ENCODE measurements around the gene SEMA6B. TPM values are rescaled to one million over a fixed set of nuclear protein-coding genes. Genes with fewer than 3 reads are reported as not detected.
"Not testable (repeated sequence)": the region's sequence is repeated elsewhere in the genome, so short reads cannot be mapped to it uniquely, and the experiment has no call there.

Gene SEMA6B
- total RNA-seq, 2 experiments from 2014 or later: not detected

GRCh38 chr19:4550479-4551050 is 8.9 kb downstream of the SEMA6B start:
- no peaks in the 10 kb centered on the region for H3K4me1 Mint-ChIP-seq (ENCODE audit: low read depth)
- ChIA-PET CTCF (no interaction called here), POLR2A (no interaction called here)
- H3K27ac Mint-ChIP-seq: no peak overlapping the region
- no peaks in the 10 kb centered on the region for H3K27me3 Mint-ChIP-seq (ENCODE audit: low read depth)
- H3K36me3 Mint-ChIP-seq (ENCODE audit: low read depth): no peaks in the 10 kb centered on the region
- H3K4me3 Mint-ChIP-seq: no peak overlapping the region
- no peaks in the 10 kb centered on the region for H3K9me3 Mint-ChIP-seq (ENCODE audit: insufficient read depth)
- ATAC-seq (no peak), DNase-seq (no peak)

GRCh38 chr19:4550018-4550417 is 9.5 kb downstream of the SEMA6B start:
- CTCF ChIA-PET: no interaction called here
- no peaks in the 10 kb centered on the region for H3K36me3 Mint-ChIP-seq (ENCODE audit: low read depth)
- POLR2A ChIA-PET: no interaction called here
- no peaks in the 10 kb centered on the region for H3K27me3 Mint-ChIP-seq (ENCODE audit: low read depth)
- no peak overlapping the region for H3K27ac Mint-ChIP-seq
- DNase-seq (no peak), ATAC-seq (no peak)
- no peaks in the 10 kb centered on the region for H3K4me1 Mint-ChIP-seq (ENCODE audit: low read depth)
- H3K4me3 Mint-ChIP-seq: no peak overlapping the region
- H3K9me3 Mint-ChIP-seq (ENCODE audit: insufficient read depth): no peaks in the 10 kb centered on the region

DNA sequence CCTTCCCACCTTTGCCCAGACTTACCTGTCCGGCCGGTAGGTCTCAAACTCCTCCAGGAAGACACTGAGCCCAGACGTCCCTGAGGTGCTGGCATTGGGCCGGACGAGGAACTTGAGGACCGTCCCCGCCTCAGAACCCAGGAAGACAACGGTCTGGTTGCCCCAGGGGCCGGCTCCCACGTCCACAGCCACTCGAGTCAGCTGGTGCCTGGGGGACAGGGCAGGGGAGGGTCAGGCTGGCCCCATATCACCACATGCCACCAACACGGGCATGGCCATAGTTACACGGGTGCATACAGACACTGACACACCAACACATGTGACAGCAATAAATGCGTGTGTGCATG is 11.3 kb downstream of the SEMA6B start:
- Mint-ChIP-seq H3K27ac (no peak overlapping the region), H3K27me3 (ENCODE audit: low read depth) (no peaks in the 10 kb centered on the region), H3K4me1 (ENCODE audit: low read depth) (no peaks in the 10 kb centered on the region), H3K9me3 (ENCODE audit: insufficient read depth) (no peaks in the 10 kb centered on the region), H3K36me3 (ENCODE audit: low read depth) (no peaks in the 10 kb centered on the region), H3K4me3 (no peak overlapping the region)
- ChIA-PET CTCF (interaction anchor here (1.2 to 1.4 kb wide), 2 partner anchors 25 to 76 kb away, joined by 3 to 4 read pairs; partner anchors contain the start of gene HDGFL2), POLR2A (no interaction called here)
- DNase-seq: no peak
- ATAC-seq: no peak

DNA sequence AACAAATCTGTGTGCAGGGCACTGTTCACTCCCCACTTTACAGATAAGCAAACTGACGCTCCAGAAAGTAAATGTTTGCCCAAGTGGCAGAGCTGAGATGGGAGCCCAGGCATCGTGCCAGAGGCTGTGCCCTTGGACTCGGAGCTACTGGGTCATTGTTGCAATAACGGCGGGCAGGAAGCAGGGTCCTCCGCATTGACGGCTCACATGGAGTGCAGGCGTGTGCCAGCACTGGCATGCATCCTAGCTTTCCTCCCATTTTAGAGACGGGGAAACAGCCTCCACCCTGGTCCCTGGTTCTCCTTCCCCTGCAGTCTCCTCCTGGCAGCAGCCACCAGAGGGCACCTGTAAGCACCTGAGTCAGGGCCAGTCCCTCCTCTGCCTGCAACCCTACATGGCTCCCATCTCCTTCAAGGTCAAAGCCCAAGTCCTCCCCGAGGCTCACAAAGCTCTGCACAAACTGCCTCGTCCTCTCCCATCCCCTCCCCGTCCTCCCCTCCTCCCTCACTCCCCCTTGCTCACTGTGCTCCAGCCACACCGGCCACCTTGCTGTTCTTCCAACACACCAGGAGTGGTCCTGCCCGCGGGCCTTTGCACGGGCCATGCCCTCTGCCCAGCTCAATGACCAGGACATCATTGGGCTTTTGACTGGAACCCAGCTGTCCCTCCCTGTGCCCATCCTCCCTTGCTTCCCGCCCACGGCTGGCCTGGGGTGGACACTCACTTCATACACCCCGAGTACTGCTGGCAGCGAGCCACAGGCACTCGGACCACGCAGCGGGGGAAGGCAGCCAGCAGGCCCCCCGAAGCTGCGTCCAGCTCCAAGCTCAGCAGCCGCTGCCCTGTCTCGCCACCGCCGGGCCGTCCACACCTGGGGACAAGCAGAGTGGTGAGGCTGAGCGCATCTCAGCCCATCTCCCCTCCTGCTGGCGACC is 11.9 kb downstream of the SEMA6B start:
- ATAC-seq: no peak
- no peaks in the 10 kb centered on the region for H3K36me3 Mint-ChIP-seq (ENCODE audit: low read depth)
- H3K4me1 Mint-ChIP-seq (ENCODE audit: low read depth): no peaks in the 10 kb centered on the region
- no peak overlapping the region for H3K4me3 Mint-ChIP-seq
- ChIA-PET POLR2A (interaction anchor here (1.0 kb wide), 1 partner anchor 22 kb away, joined by 3 read pairs; no protein-coding TSS in a partner anchor), CTCF (interaction anchor here (0.9 to 1.3 kb wide), 4 partner anchors 21 to 87 kb away, joined by 3 to 4 read pairs (median 3); partner anchors contain the start of gene HDGFL2)
- H3K27me3 Mint-ChIP-seq (ENCODE audit: low read depth): no peaks in the 10 kb centered on the region
- DNase-seq: peak; percentile 38
- H3K27ac Mint-ChIP-seq: no peak overlapping the region
- H3K9me3 Mint-ChIP-seq (ENCODE audit: insufficient read depth): no peaks in the 10 kb centered on the region

DNA sequence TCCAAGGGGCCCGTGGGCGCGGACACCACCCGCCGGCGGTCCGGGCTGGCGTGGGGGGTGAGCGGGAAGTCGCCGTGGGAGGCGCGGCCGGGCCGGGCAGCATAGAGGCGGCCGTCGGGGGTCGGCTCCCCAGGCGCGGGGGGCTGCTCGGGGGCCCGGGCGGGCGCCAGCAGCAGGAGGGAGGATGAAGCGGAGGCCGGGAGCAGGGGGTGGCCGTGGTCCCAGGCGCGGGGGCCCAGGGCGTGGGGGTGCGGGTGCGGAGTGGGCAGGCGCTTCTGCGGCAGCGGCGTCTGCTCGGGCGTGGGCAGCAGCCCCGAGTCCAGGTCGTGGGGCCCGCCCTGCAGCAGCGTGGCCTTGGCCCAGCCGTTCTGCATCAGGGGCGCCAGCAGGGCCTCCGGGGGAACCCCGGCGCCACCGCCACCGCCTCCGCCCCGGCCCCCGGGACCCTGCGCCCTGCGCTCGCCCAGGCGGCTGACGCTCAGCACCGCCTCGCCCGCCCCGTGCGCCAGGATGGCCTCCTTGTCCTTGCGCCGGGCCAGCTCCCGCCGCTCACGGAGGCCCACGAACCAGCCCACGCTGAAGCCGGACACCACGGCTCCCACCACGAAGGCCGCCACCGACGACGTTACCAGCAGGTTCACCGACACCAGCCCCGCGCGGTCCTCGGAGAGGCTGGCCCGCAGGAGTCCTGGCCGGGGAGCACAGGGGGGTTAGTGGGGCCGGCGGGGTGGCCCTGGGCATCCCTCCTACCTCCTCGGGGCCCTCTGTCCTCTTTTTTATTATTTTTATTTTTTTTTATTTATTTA is 15.4 kb downstream of the SEMA6B start:
- Mint-ChIP-seq H3K9me3 (ENCODE audit: insufficient read depth) (peaks cover 3% of the 10 kb centered on the region), H3K27ac (no peak overlapping the region), H3K36me3 (ENCODE audit: low read depth) (peaks cover 2% of the 10 kb centered on the region), H3K4me3 (no peak overlapping the region), H3K4me1 (ENCODE audit: low read depth) (peaks cover 7% of the 10 kb centered on the region), H3K27me3 (ENCODE audit: low read depth) (no peaks in the 10 kb centered on the region)
- DNase-seq (no peak), ATAC-seq (no peak)
- ChIA-PET POLR2A (interaction anchor here (0.7 kb wide), 2 partner anchors 639 to 1361 kb away, joined by 3 read pairs; no protein-coding TSS in a partner anchor), CTCF (no interaction called here)

DNA sequence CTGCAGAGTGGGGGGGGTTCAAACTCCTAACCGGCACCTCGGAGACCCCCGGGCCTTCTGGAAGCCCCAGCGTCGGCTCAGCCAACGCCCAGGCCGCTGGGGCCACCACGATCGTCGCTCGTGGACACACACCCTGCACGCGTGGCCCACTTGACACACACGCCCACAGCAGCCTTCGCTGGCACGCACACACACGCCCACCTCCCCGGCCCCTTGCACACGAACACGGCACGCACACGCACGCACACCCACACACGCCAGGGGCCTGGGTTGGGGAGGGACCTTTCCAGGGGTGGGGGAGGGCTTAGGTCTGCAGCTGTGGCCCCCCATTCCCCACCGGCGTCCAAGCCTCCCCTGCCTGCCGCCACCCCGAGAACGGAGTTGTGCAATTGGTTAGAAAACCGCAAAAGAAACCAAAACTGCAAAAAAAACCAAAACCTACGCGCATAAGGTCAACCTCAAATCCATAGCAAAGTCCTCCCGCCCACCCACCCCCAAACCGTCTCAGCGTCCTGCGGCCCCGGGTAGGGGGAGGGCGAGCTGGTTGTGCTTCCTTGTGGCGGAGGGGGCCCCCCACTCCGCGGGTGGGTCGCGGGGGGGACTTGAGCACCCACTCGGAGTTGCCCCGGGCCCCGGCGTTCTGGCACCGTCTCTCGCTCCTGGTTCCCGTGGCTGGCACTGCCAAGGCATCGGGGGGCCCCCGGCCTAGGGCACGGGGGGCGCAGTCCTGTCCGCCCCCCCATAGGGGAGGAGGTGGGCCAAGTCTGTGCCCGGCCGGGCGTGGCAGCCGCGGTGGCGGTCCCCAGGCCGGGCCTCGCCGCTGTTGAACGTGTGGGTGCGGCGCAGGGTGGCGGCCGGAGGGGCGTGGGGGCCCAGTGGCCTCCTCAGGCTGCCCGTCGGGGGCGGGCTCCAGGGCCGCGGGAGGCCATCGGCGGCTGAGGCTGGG is 16.3 kb downstream of the SEMA6B start:
- H3K4me3 Mint-ChIP-seq: no peak overlapping the region
- H3K4me1 Mint-ChIP-seq (ENCODE audit: low read depth): peaks cover 7% of the 10 kb centered on the region
- peaks cover 3% of the 10 kb centered on the region for H3K9me3 Mint-ChIP-seq (ENCODE audit: insufficient read depth)
- ChIA-PET POLR2A (no interaction called here), CTCF (no interaction called here)
- no peak overlapping the region for H3K27ac Mint-ChIP-seq
- no peaks in the 10 kb centered on the region for H3K27me3 Mint-ChIP-seq (ENCODE audit: low read depth)
- peaks cover 2% of the 10 kb centered on the region for H3K36me3 Mint-ChIP-seq (ENCODE audit: low read depth)
- DNase-seq (no peak), ATAC-seq (no peak)

DNA sequence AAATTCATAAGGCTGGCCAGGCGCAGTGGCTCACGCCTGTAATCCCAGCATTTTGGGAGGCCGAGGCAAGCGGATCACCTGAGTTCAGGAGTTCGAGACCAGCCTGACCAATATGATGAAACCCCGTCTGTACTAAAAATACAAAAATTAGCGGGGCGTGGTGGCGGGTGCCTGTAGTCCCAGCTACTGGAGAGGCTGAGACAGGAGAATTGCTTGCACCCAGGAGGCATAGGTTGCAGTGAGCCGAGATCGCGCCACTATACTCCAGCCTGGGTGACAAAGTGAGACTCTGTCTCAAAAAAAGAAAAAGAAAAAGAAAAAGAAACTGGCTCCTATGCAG is 17.7 kb downstream of the SEMA6B start:
- DNase-seq; H3K27ac Mint-ChIP-seq; H3K4me3 Mint-ChIP-seq; H3K36me3 Mint-ChIP-seq (ENCODE audit: low read depth); H3K4me1 Mint-ChIP-seq (ENCODE audit: low read depth); H3K27me3 Mint-ChIP-seq (ENCODE audit: low read depth); H3K9me3 Mint-ChIP-seq (ENCODE audit: insufficient read depth); ATAC-seq: not testable (repeated sequence)
- ChIA-PET POLR2A (interaction anchor here (0.6 kb wide), 1 partner anchor 1044 kb away, joined by 3 read pairs; no protein-coding TSS in a partner anchor), CTCF (interaction anchor here (4.0 kb wide), 1 partner anchor 18 kb away, joined by 23 read pairs; no protein-coding TSS in a partner anchor)

GRCh38 chr19:4541114-4541805 is 18.2 kb downstream of the SEMA6B start:
- DNase-seq (no peak), ATAC-seq (no peak)
- ChIA-PET CTCF (interaction anchor here (1.2 to 4.0 kb wide), 2 partner anchors 17 to 92 kb away, joined by 3 to 23 read pairs; no protein-coding TSS in a partner anchor), POLR2A (no interaction called here)
- Mint-ChIP-seq H3K27me3 (ENCODE audit: low read depth) (no peaks in the 10 kb centered on the region), H3K27ac (no peak overlapping the region), H3K9me3 (ENCODE audit: insufficient read depth) (peaks cover 3% of the 10 kb centered on the region), H3K36me3 (ENCODE audit: low read depth) (peaks cover 2% of the 10 kb centered on the region), H3K4me1 (ENCODE audit: low read depth) (peaks cover 7% of the 10 kb centered on the region), H3K4me3 (no peak overlapping the region)

DNA sequence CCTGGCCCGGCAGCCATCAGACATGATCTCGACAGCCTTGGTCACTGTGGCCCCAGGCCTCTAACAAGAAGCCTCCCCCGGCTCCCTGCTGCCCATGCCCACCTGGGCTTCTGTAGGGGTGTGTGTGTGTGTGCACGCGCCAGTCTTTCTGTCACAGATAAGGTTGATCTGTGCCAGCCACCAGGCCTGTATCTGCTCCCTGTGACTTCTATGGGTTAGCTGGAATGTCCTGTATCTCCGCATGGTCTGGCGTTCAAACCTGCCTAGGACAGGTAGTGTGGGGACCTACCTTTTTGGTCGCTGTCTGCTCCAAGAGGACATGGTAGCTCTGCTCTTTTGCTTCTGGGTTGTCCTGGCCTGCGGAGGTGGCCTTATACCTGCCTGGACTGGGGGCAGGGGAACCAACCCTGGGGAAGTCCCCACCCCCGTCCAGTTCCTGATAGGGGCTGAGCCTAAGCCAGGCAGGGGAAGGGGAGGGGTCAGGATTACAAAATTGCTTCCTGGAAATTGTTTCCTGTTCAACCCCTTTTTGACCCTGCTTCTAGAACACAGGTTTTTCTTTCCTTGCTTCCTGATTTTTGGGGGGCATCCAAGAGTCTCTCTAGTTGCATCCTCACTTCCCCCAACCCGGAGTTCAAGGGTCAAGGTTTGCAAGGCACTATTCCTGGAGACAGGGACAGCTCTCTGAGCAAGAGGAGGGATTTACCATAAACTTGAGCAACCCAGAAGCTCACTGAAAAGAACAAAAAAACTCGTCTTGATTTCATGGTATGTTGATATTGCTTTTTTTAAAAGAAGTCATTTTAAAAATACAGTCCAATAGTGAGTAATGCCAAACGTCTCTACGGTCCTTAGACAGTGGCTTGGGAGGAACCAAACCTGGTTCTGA is 19.5 kb downstream of the SEMA6B start, which contains the start of gene LRG1:
TSS of gene LRG1 (minus strand) at position 344 of the 889 bp plus-strand sequence. CDS start at position 321, 23 bp downstream.
- Mint-ChIP-seq H3K4me3 (no peak within 1 kb of the TSS), H3K9me3 (ENCODE audit: insufficient read depth) (peaks cover 3% of the 10 kb centered on the region), H3K27me3 (ENCODE audit: low read depth) (no peaks in the 10 kb centered on the region), H3K27ac (peak within 1 kb of the TSS; percentile 43), H3K4me1 (ENCODE audit: low read depth) (peaks cover 7% of the 10 kb centered on the region), H3K36me3 (ENCODE audit: low read depth) (peaks cover 2% of the 10 kb centered on the region)
- no peak for DNase-seq
- CTCF ChIA-PET: interaction anchor here (1.2 to 4.0 kb wide), 2 partner anchors 16 to 94 kb away, joined by 3 to 23 read pairs; no protein-coding TSS in a partner anchor
- no peak for ATAC-seq
- POLR2A ChIA-PET: interaction anchor here (0.6 kb wide), 2 partner anchors 269 to 1041 kb away, joined by 3 read pairs; no protein-coding TSS in a partner anchor

All from activated CD8-positive, alpha-beta T cell treated with anti-CD3 and anti-CD28 coated beads, Interleukin-2, amount 10 ng/mL, durations not matched to agents 7 days and 5 days (primary cell).